HG02763 (cell line): ENCODE measurements around the gene LRRC4C.
"Not testable (repeated sequence)": the region's sequence is repeated elsewhere in the genome, so short reads cannot be mapped to it uniquely, and the experiment has no call there.

ENCODE experiments used
- ATAC-seq: cut with Tn5 transposase; IDR thresholded peaks from one replicate; pipeline ENCODE4 v1.9.1; 2021; ENCODE audit warnings: mild to moderate bottlenecking, moderate library complexity; ENCODE audit not compliant: unreplicated experiment

The LRRC4C gene

GRCh38 chr11:40202589-40203270 is 1256.7 kb downstream of the LRRC4C start:
- ATAC-seq, result no peak

DNA sequence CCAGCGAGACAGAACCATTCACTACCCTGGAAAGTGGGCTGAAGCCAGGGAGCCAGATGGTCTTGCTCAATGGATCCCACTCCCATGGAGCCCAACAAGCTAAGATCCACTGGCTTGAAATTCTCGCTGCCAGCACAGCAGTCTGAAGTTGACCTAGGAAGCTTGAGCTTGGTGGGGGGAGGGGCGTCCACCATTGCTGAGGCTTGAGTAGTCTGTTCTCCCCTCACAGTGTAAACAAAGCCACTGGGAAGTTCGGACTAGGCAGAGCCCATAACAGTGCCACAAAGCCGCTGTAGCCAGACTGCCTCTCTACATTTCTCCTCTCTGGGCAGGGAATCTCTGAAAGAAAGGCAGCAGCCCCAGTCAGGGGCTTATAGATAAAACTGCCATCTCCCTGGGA is 1266.9 kb downstream of the LRRC4C start:
- ATAC-seq, result not testable (repeated sequence)

- ATAC-seq, result no peak
These were observed 1269.2 kb downstream of the LRRC4C start for GRCh38 chr11:40190294-40190693.

GRCh38 chr11:40188848-40189247 is 1270.6 kb downstream of the LRRC4C start:
- ATAC-seq, result no peak

- no peak for ATAC-seq
These were observed 1272.2 kb downstream of the LRRC4C start for GRCh38 chr11:40187295-40187694.

- no peak for ATAC-seq
These were observed 1272.8 kb downstream of the LRRC4C start for GRCh38 chr11:40186437-40187263.

DNA sequence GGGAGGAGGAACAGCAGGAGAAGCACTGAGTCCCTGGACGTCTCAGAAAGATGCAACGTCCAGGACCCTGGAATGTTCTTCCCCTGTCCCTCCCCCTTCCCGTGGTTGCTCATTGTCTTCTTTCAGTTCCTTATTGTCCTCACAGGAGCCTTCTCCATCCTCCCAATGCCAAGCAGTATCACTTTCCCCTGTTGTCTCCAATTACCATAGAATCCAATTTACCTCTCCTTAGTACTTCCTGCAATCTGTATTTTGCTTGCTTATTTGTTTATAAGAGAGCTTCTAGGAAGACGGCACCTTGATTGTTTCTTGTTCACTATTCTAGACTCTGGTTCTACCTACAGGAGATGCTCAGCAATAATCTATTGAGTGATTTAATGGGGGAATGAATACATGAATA is 1273.7 kb downstream of the LRRC4C start:
- no peak for ATAC-seq

DNA sequence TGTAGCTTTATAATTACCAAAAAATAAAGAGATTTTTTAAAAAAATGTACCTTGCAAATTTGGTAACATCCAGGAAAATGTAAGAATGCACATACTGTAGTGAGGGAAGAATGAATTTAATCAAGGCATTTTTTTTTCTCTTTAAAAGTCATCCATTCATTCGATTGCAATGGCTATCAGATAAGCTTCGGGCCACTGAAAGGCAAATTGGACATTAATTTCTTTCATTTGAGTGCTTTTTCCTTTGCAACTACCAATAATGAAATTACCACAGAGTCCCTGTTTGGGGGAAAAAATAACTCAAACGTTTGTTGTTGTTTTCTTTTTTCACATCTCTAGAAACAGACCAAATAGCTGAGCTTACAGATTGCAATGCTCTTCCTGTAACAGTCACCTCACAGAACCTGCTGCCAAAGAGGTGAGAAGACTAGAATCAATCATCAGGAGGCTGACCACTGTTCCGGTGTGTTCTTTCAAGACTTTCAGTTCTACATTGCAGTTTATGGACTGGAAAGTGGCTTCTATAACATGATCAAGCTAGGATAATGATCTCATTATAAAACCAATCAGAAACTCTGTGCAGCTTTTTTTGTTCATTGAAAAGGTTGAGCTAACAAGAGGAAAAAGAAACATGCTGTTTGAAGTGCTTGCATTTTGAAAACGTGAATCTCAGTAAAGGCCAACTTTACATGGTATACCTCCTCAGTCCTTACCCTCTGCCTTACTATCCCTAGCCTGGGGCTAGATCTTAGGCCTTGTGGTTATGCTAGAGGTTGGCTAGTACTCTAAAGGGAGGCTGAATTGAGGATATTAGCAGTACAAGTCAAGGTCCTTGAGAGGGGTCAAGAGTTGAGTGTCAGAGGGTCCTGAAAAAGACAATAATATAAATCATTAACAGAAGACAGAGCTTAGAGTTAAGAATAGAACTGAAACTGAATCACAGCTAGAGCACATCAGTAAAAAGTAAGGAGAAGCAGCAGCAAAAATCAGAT is 1276.1 kb downstream of the LRRC4C start:
- ATAC-seq, result peak; percentile 89

GRCh38 chr11:40179541-40179940 is 1279.9 kb downstream of the LRRC4C start:
- ATAC-seq, result no peak

GRCh38 chr11:40178470-40178869 is 1281.0 kb downstream of the LRRC4C start:
- ATAC-seq, result no peak

DNA sequence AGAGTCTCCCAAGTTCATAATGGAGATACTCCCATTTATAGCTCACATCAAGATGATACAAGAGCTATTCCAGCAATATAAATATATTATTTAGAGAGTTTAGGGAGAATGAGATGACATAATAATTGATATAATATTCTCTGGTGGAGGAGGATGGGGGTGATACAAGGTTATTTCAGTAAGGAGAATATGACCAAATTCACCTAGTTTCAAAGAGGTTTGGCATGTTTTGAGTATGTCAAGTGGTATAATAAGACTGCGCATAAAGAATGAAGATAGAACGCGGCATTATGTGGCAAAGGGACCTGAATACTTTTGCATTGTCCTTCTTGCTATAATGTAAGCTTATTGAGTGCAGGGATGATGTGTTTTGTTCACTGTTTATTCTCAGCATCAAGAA is 1283.5 kb downstream of the LRRC4C start:
- ATAC-seq, result no peak

DNA sequence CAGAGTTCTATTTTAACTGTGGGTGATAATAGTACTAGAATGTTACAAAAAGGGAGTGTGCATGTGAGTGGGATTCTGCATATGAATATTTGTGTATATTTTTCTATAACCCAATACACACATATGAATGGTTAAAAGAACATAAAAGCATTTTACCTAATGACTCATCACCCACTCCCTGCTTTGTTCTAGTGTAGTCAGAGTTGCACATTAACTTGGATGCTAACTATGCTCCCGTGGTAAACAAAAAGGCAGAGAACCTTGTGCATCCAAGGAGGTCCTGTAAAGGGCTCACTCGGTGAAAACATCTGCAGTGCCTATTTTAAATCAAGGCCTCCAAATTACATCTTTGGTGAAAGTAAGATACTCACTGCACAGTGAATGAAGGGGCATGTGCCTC is 1289.4 kb downstream of the LRRC4C start:
- peak; percentile 42 for ATAC-seq

DNA sequence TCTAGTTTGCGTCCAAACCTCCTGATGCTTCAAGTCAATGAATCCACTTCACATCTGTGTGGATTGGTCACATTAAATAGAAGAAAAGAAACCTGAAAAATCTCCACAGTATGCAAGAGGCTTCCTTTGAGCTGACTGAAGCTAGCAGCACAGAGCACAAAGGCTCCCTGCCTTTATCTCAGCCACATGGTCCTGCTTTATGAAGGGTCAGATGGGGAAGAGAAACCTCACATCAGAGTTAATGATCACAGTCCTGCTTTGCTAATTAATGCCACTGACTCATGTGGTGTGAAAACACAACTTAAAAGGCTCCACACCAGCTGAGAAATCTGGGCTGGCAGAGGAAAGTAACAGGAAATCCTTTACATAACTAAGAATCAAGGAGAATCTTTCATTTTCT is 1291.0 kb downstream of the LRRC4C start:
- ATAC-seq, result peak; percentile 91

DNA sequence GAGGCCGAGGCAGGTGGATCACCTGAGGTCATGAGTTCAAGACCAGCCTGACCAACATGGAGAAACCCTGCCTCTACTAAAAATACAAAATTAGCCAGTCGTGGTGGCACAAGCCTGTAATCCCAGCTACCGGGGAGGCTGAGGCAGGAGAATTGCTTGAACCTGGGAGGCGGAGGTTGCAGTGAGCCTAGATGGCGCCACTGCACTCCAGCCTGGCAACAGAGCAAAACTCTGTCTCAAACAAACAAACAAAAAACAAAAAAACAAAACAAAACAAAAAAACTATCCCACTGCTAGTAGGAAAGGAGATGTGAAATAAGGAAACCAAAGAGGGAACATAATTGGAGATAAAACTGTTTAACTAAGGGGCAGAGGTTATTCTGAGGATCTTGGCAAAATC is 1291.6 kb downstream of the LRRC4C start:
- not testable (repeated sequence) for ATAC-seq

GRCh38 chr11:40166892-40167291 is 1292.6 kb downstream of the LRRC4C start:
- no peak for ATAC-seq

DNA sequence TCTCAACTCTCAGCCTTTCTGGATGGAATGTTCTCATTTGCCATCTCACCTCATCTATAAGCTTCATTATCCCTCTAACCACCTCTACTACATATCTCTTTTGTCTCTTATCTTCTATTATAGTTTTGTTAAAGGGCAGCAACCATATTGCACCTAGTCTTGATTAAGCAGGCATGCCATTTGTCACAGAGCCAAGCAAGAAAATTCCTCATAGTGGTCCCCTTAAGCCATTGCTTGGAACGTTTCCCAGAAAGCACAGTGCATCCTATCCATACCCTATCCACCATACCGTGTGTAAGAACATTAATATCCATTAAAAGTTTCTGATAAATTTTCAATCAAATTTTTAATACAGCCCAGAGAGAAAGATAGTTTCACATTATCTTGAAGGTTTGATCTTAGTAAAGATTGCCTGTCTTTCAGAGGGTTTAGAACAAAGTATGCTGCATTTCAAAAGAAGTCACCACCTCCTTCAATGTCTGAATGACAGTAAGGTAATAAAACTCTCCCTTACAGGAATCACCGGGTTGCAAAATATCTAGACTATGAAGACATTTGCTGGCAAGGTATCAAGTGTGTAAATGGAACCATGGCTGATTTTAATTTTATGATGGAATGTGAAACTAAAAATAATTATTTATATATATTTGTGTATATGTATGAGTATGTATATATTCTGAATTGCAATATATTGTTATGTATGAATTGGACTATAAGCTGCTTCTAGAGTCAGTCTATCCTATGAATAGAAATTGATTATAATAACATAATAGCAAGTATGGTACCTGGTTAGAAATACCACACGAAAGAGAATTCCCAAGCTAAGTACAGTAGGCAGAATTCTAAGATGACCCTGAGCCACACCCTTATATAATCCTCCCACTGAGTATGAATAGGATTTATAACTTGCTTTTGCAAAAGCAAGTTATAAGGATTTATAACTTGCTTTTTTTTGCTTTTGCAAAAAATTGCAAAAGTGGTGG is 1296.3 kb downstream of the LRRC4C start:
- ATAC-seq, result no peak

DNA sequence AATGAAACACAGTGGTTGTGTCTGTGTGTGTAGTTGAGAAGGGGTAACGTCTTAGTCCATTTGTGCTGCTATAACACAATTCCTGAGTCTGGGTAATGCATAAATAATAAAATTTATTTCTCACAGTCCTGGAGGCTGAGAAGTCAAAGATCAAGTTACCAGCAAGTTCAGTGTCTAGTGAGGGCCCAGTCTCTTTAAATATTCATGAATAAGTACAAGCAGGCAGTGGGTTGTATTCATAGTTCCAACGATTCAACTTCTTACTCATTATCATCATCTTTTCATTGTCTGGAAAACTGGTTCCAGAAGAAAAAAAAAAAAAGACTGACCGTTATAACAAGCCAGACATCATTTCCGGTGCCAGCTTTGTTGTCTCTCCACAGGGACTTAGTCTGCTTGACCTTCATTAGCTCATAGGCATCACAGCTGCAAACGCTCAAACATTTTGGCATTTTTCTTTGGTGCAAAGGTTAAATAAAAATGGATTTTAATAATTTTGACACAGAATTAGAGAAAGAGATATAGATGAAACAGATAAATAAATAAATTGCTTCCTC is 1297.5 kb downstream of the LRRC4C start:
- no peak for ATAC-seq

DNA sequence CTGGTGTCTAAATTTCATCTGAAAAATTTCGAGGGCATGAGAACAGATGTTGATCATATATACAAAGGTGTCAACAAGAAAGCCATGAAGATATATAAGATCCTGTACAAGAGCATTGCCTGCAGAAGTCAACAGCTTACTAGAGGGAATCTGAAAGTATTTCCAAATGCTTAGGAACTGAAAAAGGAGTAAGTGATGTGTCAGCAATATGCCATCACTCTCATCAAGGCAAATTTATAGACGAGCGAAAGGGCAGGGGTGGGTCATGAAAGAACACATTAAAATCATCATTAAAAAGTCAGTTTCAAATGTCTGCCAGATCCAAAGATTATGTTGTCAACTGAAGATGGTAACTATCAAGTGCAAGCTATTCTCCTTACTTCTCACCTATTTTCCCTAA is 1299.0 kb downstream of the LRRC4C start:
- no peak for ATAC-seq

DNA sequence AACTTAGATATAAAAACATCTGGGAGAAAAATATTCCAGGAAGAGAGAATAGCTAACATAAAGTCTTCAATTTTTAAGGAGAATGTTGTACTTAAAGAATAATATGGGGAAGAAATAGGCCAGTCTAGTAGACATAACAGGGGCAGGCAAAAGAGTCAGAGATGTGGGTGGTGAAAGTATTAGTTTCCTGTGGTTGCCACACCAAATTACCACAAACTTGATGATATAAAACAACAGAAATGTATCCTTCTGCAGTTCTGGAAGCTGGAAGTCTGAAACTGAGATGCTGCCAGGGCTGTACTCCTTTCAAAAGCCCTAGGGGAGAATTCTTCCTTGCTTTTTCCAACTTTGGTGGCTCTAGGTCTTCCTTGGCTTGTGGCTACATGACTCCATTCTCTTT is 1309.7 kb downstream of the LRRC4C start:
- no peak for ATAC-seq

DNA sequence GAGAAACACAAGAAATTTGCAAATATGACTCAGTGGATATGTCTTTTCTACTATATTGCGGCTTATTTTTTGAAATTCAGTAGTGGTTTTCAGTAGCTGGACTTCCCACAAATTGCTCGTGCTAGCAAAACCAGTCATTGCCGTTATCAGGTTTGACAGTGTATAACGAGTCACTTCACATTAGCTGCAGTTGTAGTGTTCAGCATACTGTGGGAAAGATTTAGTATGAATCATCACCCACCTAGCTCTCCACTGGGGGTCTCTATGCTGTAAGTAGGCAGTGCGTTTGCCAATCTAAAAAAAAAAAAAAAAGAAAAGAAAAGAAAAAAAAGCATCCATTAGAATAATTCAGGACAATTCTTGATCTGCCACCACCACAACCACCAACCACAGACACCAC is 1318.9 kb downstream of the LRRC4C start:
- ATAC-seq, result no peak
